ENCODE measurements around the gene AFG1L.
"Not testable (repeated sequence)": the region's sequence is repeated elsewhere in the genome, so short reads cannot be mapped to it uniquely, and the experiment has no call there.

AFG1L gene

GRCh38 chr6:108294727-108295625, at the start of gene AFG1L:
AFG1L (plus strand) TSS chr6:108295054; CDS start chr6:108295080, 26 bp downstream.
- DNase-seq: peak; percentile 88

GRCh38 chr6:108245095-108245494, 49.8 kb upstream of the AFG1L start:
- DNase-seq: not testable (repeated sequence)

GRCh38 chr6:108247965-108248536, 46.8 kb upstream of the AFG1L start:
- no peak for DNase-seq

GRCh38 chr6:108250240-108250866, 44.5 kb upstream of the AFG1L start:
- DNase-seq: no peak

- DNase-seq: no peak
Observed at GRCh38 chr6:108251252-108251651, 43.6 kb upstream of the AFG1L start.

- no peak for DNase-seq
Observed at GRCh38 chr6:108252055-108252454, 42.8 kb upstream of the AFG1L start.

GRCh38 chr6:108253241-108253640, 41.6 kb upstream of the AFG1L start:
- DNase-seq: no peak

GRCh38 chr6:108254433-108255410, 40.1 kb upstream of the AFG1L start:
- no peak for DNase-seq

- DNase-seq: no peak
Observed at GRCh38 chr6:108260126-108260808, 34.6 kb upstream of the AFG1L start.

- peak; percentile 96 for DNase-seq
Observed at GRCh38 chr6:108260809-108261569, 33.9 kb upstream of the AFG1L start, which contains the start of gene SNX3. SNX3 (minus strand) TSS chr6:108261040; CDS start chr6:108260921, 119 bp downstream.

- no peak for DNase-seq
Observed at GRCh38 chr6:108263371-108263770, 31.5 kb upstream of the AFG1L start.

GRCh38 chr6:108268845-108269244, 26.0 kb upstream of the AFG1L start:
- DNase-seq: no peak

GRCh38 chr6:108269955-108270354, 24.9 kb upstream of the AFG1L start:
- DNase-seq: not testable (repeated sequence)

- DNase-seq: no peak
Observed at GRCh38 chr6:108274546-108274945, 20.3 kb upstream of the AFG1L start.

- no peak for DNase-seq
Observed at GRCh38 chr6:108275976-108276375, 18.9 kb upstream of the AFG1L start.

- no peak for DNase-seq
Observed at GRCh38 chr6:108277295-108277694, 17.6 kb upstream of the AFG1L start.

GRCh38 chr6:108277831-108278230, 17.0 kb upstream of the AFG1L start:
- no peak for DNase-seq

- no peak for DNase-seq
Observed at GRCh38 chr6:108285381-108285780, 9.5 kb upstream of the AFG1L start.

- DNase-seq: no peak
Observed at GRCh38 chr6:108286366-108286765, 8.5 kb upstream of the AFG1L start.

- no peak for DNase-seq
Observed at GRCh38 chr6:108287373-108287772, 7.5 kb upstream of the AFG1L start.

GRCh38 chr6:108288742-108289141, 6.1 kb upstream of the AFG1L start:
- DNase-seq: no peak
